Trophoblast cell (in vitro differentiated cells and primary cell): ENCODE results near the gene ETHE1.

Experiments used
- DNase-seq, 2 donors: peaks; one replicate each; pipeline ENCODE4 v3.0.0-alpha.2; 2016
- H2AFZ ChIP-seq: 2 replicates; pipeline ENCODE4 v1.6.1; 2013; ENCODE audit warnings: low read length, moderate library complexity, mild to moderate bottlenecking; ENCODE audit not compliant: insufficient read depth, poor library complexity
- H2AK5ac ChIP-seq: 2 replicates; pipeline ENCODE4 v1.6.1; 2013; ENCODE audit warnings: mild to moderate bottlenecking, low read length
- H2BK120ac ChIP-seq: 2 replicates; pipeline ENCODE4 v1.6.1; 2013; ENCODE audit warnings: low read length, mild to moderate bottlenecking, moderate library complexity; ENCODE audit not compliant: insufficient read depth, poor library complexity
- H2BK12ac ChIP-seq: 2 replicates; pipeline ENCODE4 v1.6.1; 2013; ENCODE audit warnings: mild to moderate bottlenecking, low read length, moderate library complexity
- H2BK5ac ChIP-seq: 2 replicates; pipeline ENCODE4 v1.6.1; 2013; ENCODE audit warnings: low read length, low read depth, moderate library complexity, mild to moderate bottlenecking; ENCODE audit not compliant: poor library complexity
- H3K14ac ChIP-seq: 2 replicates; pipeline ENCODE4 v1.6.1; 2013; ENCODE audit warnings: mild to moderate bottlenecking, low read length
- H3K18ac ChIP-seq: 2 replicates; pipeline ENCODE4 v1.6.1; 2013; ENCODE audit warnings: mild to moderate bottlenecking, low read length
- H3K23ac ChIP-seq: 2 replicates; pipeline ENCODE4 v1.6.1; 2013; ENCODE audit warnings: low read length
- H3K27ac ChIP-seq: 2 replicates; pipeline ENCODE4 v1.5.1; 2013; ENCODE audit warnings: low read depth, mild to moderate bottlenecking, inconsistent platforms, low read length, moderate library complexity
- H3K27me3 ChIP-seq: 2 replicates; pipeline ENCODE4 v1.6.1; 2013; ENCODE audit warnings: inconsistent platforms, mild to moderate bottlenecking, low read length, moderate library complexity; ENCODE audit not compliant: insufficient read depth
- H3K36me3 ChIP-seq, 2 experiments: 1 replicate in 1 of 2; 2 replicates in 1 of 2; pipeline ENCODE4 v1.6.1; 2013; ENCODE audit warnings: low read length in 2 of 2, mild to moderate bottlenecking in 2 of 2, moderate library complexity in 1 of 2; ENCODE audit not compliant: insufficient read depth in 2 of 2, control insufficient read depth in 1 of 2
- H3K4ac ChIP-seq: 2 replicates; pipeline ENCODE4 v1.6.1; 2013; ENCODE audit warnings: low read depth, mild to moderate bottlenecking, low read length, moderate library complexity
- H3K4me1 ChIP-seq, 2 experiments: 1 replicate in 1 of 2; 2 replicates in 1 of 2; pipeline ENCODE4 v1.6.1; 2013; ENCODE audit warnings: low read length in 2 of 2, mild to moderate bottlenecking in 2 of 2, moderate library complexity in 1 of 2; ENCODE audit not compliant: insufficient read depth in 2 of 2, control insufficient read depth in 1 of 2
- H3K4me2 ChIP-seq: 2 replicates; pipeline ENCODE4 v1.6.1; 2013; ENCODE audit warnings: inconsistent platforms, mild to moderate bottlenecking, low read length, moderate library complexity
- H3K4me3 ChIP-seq: 2 replicates; pipeline ENCODE4 v1.5.1; 2013; ENCODE audit warnings: mild to moderate bottlenecking, low read depth, low read length, inconsistent platforms
- H3K79me1 ChIP-seq: one replicate; pipeline ENCODE4 v1.6.1; 2013; ENCODE audit warnings: low read length
- H3K79me2 ChIP-seq: 2 replicates; pipeline ENCODE4 v1.6.1; 2013; ENCODE audit warnings: low read length, mild to moderate bottlenecking; ENCODE audit not compliant: control insufficient read depth, insufficient read depth, poor library complexity
- H3K9ac ChIP-seq: 2 replicates; pipeline ENCODE4 v1.6.1; 2013; ENCODE audit warnings: mild to moderate bottlenecking, low read length
- H3K9me3 ChIP-seq: 2 replicates; pipeline ENCODE4 v1.6.1; 2013; ENCODE audit warnings: low read depth, mild to moderate bottlenecking, control low read depth, inconsistent platforms, low read length; ENCODE audit not compliant: insufficient read depth
- H4K12ac ChIP-seq: 2 replicates; pipeline ENCODE4 v1.6.1; 2013; ENCODE audit warnings: low read depth, mild to moderate bottlenecking, low read length, moderate library complexity
- H4K8ac ChIP-seq: 2 replicates; pipeline ENCODE4 v1.6.1; 2013; ENCODE audit warnings: low read depth, mild to moderate bottlenecking, low read length, moderate library complexity
- H4K91ac ChIP-seq: one replicate; pipeline ENCODE4 v1.6.1; 2013; ENCODE audit warnings: low read depth, mild to moderate bottlenecking, low read length, moderate library complexity
- WGBS: extraction: QIAGEN DNeasy Blood & Tissue Kit; methylation state at CpG from one replicate; pipeline ENCODE4 v1.1.7; 2013; ENCODE audit warnings: missing lambda C conversion rate; ENCODE audit not compliant: insufficient read length, insufficient coverage; ENCODE audit errors: extremely low coverage; 5-methylcytosine and 5-hydroxymethylcytosine counted together

ETHE1 gene

DNA sequence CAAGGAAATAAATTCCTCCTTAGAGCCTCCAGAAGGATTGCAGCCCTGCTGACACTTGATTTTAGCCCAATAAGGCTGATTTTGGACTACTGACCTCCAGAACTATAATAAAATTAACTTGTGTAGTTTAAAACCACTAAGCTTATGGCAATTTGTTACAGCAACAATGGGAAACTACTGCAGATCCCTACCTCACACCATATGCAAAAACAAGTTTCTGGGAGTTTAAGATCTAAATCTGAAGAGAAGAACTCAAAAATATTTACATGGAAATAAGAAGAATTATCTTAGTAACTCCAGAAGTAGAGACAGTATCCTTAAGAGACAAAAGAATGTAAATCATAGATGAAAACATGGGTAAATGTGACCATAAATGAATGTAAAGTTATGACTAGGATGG is 11.9 kb upstream of the ETHE1 start:
- Histone ChIP-seq H3K79me1 (no peaks in the 10 kb centered on the region), H3K18ac (no peak overlapping the region), H2AK5ac (no peak overlapping the region), H3K79me2 (no peaks in the 10 kb centered on the region), H3K27ac (no peak overlapping the region), H2BK120ac (no peak overlapping the region), H3K4me2 (no peak overlapping the region), H3K14ac (no peak overlapping the region), H3K4ac (no peak overlapping the region), H4K91ac (no peak overlapping the region), H3K27me3 (no peaks in the 10 kb centered on the region), H2BK5ac (no peak overlapping the region), H3K4me1 (peaks cover 0 to 5% of the 10 kb centered on the region in 2 experiments), H3K9me3 (peaks cover 2% of the 10 kb centered on the region), H4K12ac (no peak overlapping the region), H4K8ac (no peak overlapping the region), H3K36me3 (peaks cover 39 to 56% of the 10 kb centered on the region in 2 experiments), H3K23ac (no peak overlapping the region), H2BK12ac (no peak overlapping the region), H3K4me3 (no peak overlapping the region), H2AFZ (no peak overlapping the region), H3K9ac (no peak overlapping the region)
- no peak for DNase-seq

DNA sequence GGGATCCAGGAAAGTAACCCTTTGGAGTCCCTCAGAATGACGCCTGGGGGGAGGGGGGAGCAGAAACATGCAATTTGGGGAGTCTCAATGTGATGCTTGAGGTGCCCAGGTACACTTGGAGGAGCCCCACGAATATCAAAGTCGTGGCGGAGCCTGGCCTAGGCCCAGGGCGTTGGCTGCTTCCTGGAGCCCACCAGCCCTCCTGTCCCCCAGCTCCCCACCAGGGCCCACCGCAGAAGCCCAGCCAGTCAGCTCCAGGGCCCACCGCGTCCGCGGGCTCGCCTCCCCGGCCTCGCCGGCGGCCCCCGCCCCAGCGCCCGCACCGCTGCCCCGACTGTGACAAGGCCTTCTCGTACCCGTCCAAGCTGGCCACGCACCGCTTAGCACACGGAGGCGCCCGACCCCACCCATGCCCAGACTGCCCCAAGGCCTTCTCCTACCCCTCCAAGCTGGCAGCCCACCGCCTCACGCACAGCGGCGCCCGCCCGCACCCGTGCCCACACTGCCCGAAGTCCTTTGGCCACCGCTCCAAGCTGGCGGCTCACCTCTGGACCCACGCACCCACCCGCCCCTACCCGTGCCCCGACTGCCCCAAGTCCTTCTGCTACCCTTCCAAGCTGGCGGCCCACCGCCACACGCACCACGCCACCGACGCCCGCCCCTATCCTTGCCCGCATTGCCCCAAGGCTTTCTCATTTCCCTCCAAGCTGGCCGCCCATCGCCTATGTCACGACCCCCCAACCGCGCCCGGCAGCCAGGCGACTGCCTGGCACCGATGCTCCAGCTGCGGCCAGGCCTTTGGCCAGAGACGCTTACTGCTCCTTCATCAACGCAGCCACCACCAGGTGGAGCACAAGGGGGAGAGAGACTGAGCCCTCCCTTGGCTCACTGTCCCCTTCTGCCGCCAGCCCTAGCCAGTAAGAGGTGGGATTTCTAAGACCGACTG is 8.1 kb upstream of the ETHE1 start:
- WGBS = no CpG with 5 or more reads among the region's 62 CpGs
- Histone ChIP-seq H3K23ac (no peak overlapping the region), H2BK120ac (no peak overlapping the region), H4K12ac (no peak overlapping the region), H3K9ac (no peak overlapping the region), H3K4me3 (no peak overlapping the region), H3K27me3 (no peaks in the 10 kb centered on the region), H2BK12ac (no peak overlapping the region), H3K18ac (no peak overlapping the region), H3K79me2 (peaks cover 2% of the 10 kb centered on the region), H4K91ac (no peak overlapping the region), H3K27ac (no peak overlapping the region), H3K4me1 (peaks cover 4 to 12% of the 10 kb centered on the region in 2 experiments), H2AFZ (no peak overlapping the region), H3K79me1 (peaks cover 11% of the 10 kb centered on the region), H3K9me3 (no peaks in the 10 kb centered on the region), H2AK5ac (no peak overlapping the region), H3K14ac (no peak overlapping the region), H2BK5ac (no peak overlapping the region), H3K36me3 (peaks cover 8 to 21% of the 10 kb centered on the region in 2 experiments), H3K4ac (no peak overlapping the region), H3K4me2 (no peak overlapping the region), H4K8ac (no peak overlapping the region)
- peak; percentile 27 to 70 for DNase-seq

DNA sequence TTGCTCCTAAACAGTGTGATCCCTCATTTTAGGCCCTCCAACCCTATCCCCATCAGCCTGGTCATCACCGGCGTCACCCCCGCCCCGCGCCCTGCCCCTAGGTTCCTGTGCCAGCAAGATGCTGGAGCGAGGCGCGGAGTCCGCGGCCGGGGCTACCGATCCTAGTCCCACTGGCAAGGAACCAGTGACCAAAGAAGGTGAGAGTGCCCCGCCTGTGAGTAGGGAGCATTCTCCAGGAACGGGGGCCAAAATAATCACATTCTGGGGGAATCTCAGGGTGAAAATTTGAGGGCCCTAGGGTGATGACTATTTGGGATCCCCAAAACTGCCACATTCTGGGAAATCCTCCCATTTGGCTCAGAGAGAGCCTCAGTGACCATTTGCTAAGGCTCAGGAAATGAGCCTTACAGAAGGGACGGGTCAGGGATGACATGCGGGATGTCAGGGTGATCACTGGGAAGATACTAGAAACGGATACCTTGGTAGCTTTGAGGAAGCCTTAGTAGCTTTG is 7.4 kb upstream of the ETHE1 start:
- H2BK5ac ChIP-seq = no peak overlapping the region
- no peak overlapping the region for H3K9ac ChIP-seq
- H4K8ac ChIP-seq = no peak overlapping the region
- no peak overlapping the region for H2AK5ac ChIP-seq
- H4K91ac ChIP-seq = no peak overlapping the region
- H3K4me1 ChIP-seq = peaks cover 4 to 12% of the 10 kb centered on the region in 2 experiments
- H2AFZ ChIP-seq = no peak overlapping the region
- peaks cover 7 to 16% of the 10 kb centered on the region in 2 experiments for H3K36me3 ChIP-seq
- no peak overlapping the region for H3K4ac ChIP-seq
- no peak overlapping the region for H2BK12ac ChIP-seq
- no peaks in the 10 kb centered on the region for H3K9me3 ChIP-seq
- H3K23ac ChIP-seq = no peak overlapping the region
- H4K12ac ChIP-seq = no peak overlapping the region
- H2BK120ac ChIP-seq = no peak overlapping the region
- H3K14ac ChIP-seq = no peak overlapping the region
- no CpG with 5 or more reads among the region's 17 CpGs for WGBS
- no peak overlapping the region for H3K18ac ChIP-seq
- H3K27ac ChIP-seq = no peak overlapping the region
- H3K27me3 ChIP-seq = no peaks in the 10 kb centered on the region
- peaks cover 2% of the 10 kb centered on the region for H3K79me2 ChIP-seq
- peak overlapping the region; percentile 37 for H3K4me3 ChIP-seq
- peak overlapping the region; percentile 86 for H3K4me2 ChIP-seq
- DNase-seq = no peak
- H3K79me1 ChIP-seq = peaks cover 11% of the 10 kb centered on the region

DNA sequence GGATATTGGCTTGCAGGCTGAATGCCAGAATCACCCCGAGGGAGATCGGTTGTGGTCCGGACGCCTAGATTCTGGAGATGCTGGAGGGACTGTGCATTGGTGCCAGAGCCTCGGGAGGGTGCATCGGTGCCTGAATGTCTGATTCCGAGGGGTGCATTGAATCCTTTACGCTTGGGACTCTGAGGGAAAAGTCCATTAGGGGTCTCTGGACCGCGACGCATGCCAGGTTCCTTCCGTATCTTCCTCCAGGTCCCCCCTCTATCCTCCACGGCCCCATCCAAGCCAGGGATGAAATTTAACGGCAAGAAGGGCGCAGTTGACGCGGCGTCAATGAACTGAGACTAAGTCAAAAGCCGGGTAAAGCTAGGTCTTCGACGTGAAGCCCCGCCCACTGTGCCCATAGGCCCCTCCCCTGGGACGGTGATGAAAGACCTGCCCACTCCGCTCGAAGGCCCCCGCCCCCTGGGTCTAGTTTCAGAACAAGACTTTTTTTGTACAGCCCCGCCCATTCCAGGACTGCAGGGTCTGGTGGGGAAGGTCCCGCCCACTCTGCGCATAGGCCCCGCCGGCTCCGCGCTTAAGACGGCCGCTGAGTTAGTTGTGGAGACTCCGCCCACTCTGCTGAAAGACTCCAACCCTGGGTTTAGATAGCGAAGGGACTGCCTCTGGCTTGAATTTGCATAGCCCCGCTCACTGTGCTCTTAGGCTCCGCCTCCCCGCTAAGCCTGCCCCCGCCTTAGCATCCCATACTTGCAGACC is 6.7 kb upstream of the ETHE1 start:
- DNase-seq = peak; percentile 100
- WGBS = no CpG with 5 or more reads among the region's 41 CpGs
- Histone ChIP-seq H3K14ac (peak overlapping the region; percentile 23), H3K18ac (no peak overlapping the region), H3K9ac (no peak overlapping the region), H3K79me2 (peaks cover 2% of the 10 kb centered on the region), H4K8ac (peak overlapping the region; percentile 63), H3K9me3 (no peaks in the 10 kb centered on the region), H3K79me1 (peaks cover 11% of the 10 kb centered on the region), H4K91ac (no peak overlapping the region), H3K23ac (no peak overlapping the region), H2AFZ (peak overlapping the region; percentile 72), H3K27me3 (no peaks in the 10 kb centered on the region), H2BK120ac (no peak overlapping the region), H2BK5ac (no peak overlapping the region), H3K4ac (no peak overlapping the region), H3K27ac (peak overlapping the region; percentile 75), H4K12ac (peak overlapping the region; percentile 43), H3K4me1 (peaks cover 4 to 12% of the 10 kb centered on the region in 2 experiments), H2AK5ac (no peak overlapping the region), H3K36me3 (peaks cover 7 to 14% of the 10 kb centered on the region in 2 experiments), H3K4me3 (peak overlapping the region; percentile 67), H2BK12ac (no peak overlapping the region), H3K4me2 (peak overlapping the region; percentile 86)
